ENCODE results near the gene MAD1L1.

GRCh38 chr7:2243458-2243857, 10.7 kb upstream of the MAD1L1 start:
- TF ChIP-seq EZH2 (IDR thresholded peaks at IDR 0.05; ENCODE audit: insufficient read depth, poor library complexity, severe bottlenecking), result no peak
- TF ChIP-seq EZH2phosphoT487 (IDR thresholded peaks at IDR 0.05; ENCODE audit: insufficient read depth, low read depth), result no peak
